Karpas-422 (cell line): Measurements from ENCODE around the gene LCN6. TPM values are rescaled to one million over a fixed set of nuclear protein-coding genes. Genes with fewer than 3 reads are reported as not detected.
"Not testable (repeated sequence)": the region's sequence is repeated elsewhere in the genome, so short reads cannot be mapped to it uniquely, and the experiment has no call there.

Experiments used
- DNase-seq: peaks from one replicate; pipeline ENCODE4 v3.0.0-alpha.2; 2015
- H2AFZ ChIP-seq: fragments of 200-600 bp; sonication (generic); 2 replicates; pipeline ENCODE4 v1.6.1; 2014; ENCODE audit warnings: antibody characterized with exemption, low read length, mixed read lengths
- H3K27ac ChIP-seq: fragments of 200-600 bp; sonication (generic); 2 replicates; pipeline ENCODE4 v1.5.1; 2014; ENCODE audit warnings: mild to moderate bottlenecking, low read length, moderate library complexity
- H3K27me3 ChIP-seq: fragments of 200-600 bp; sonication (generic); 2 replicates; pipeline ENCODE4 v1.6.1; 2014; ENCODE audit warnings: low read length, mixed read lengths
- H3K36me3 ChIP-seq: fragments of 200-600 bp; sonication (generic); 2 replicates; pipeline ENCODE4 v1.6.1; 2014; ENCODE audit warnings: low read length, mixed read lengths; ENCODE audit not compliant: insufficient read depth
- H3K4me1 ChIP-seq: fragments of 200-600 bp; sonication (generic); 2 replicates; pipeline ENCODE4 v1.6.1; 2014; ENCODE audit warnings: mild to moderate bottlenecking, low read length, mixed read lengths
- H3K4me2 ChIP-seq: fragments of 200-600 bp; sonication (generic); 2 replicates; pipeline ENCODE4 v1.6.1; 2014; ENCODE audit warnings: low read length, low read depth, mild to moderate bottlenecking; ENCODE audit not compliant: poor library complexity, severe bottlenecking
- H3K4me3 ChIP-seq: fragments of 200-600 bp; sonication (generic); 2 replicates; pipeline ENCODE4 v1.5.1; 2014; ENCODE audit warnings: mild to moderate bottlenecking, antibody characterized with exemption, low read length, mixed read lengths
- H3K79me2 ChIP-seq: fragments of 200-600 bp; sonication (generic); 2 replicates; pipeline ENCODE4 v1.6.1; 2014; ENCODE audit warnings: mild to moderate bottlenecking, low read length, mixed read lengths
- H3K9ac ChIP-seq: fragments of 200-600 bp; sonication (generic); 2 replicates; pipeline ENCODE4 v1.6.0; 2014; ENCODE audit warnings: low read length
- H3K9me2 ChIP-seq: fragments of 200-600 bp; sonication (generic), shearing (Covaris generic); replicated peaks from 2 replicates; pipeline ENCODE4 v1.6.0; 2014; ENCODE audit warnings: mild to moderate bottlenecking, low read length, moderate library complexity; ENCODE audit not compliant: insufficient read depth
- H3K9me3 ChIP-seq: fragments of 300-700, 200-600 bp; sonication (generic); 2 replicates; pipeline ENCODE4 v1.6.1; 2014; ENCODE audit warnings: low read length, mixed read lengths
- H4K20me1 ChIP-seq: fragments of 200-600 bp; sonication (generic); 2 replicates; pipeline ENCODE4 v1.6.1; 2014; ENCODE audit warnings: mild to moderate bottlenecking, antibody characterized with exemption, low read length, low read depth; ENCODE audit not compliant: insufficient read depth
- total RNA-seq: library from RNA; depleted of rRNA; stranded (reverse); fragments of >200 nt; shearing (Covaris generic); gene quantifications from 2 replicates; pipeline ENCODE4 v1.2.3, GENCODE V29; 2014; ENCODE audit warnings: low replicate concordance

Gene LCN6
- total RNA-seq, 1 experiment from 2014 or later: not detected

GRCh38 chr9:136759436-136760325 lies 11.4 kb upstream of the LCN6 start:
- no peak for DNase-seq
- Histone ChIP-seq H3K9me2 (no peaks in the 10 kb centered on the region), H3K36me3 (no peaks in the 10 kb centered on the region), H3K9ac (no peak overlapping the region), H4K20me1 (0 out of 2 replicates have a peak, but pooled peaks cover 4% of the 10 kb centered on the region), H3K4me1 (no peaks in the 10 kb centered on the region), H3K27me3 (no peaks in the 10 kb centered on the region), H3K79me2 (no peaks in the 10 kb centered on the region), H3K27ac (no peak overlapping the region), H2AFZ (no peak overlapping the region), H3K4me2 (no peak overlapping the region), H3K4me3 (no peak overlapping the region), H3K9me3 (no peaks in the 10 kb centered on the region)

GRCh38 chr9:136759001-136759400 lies 10.7 kb upstream of the LCN6 start:
- Histone ChIP-seq H3K79me2 (no peaks in the 10 kb centered on the region), H4K20me1 (0 out of 2 replicates have a peak, but pooled peaks cover 4% of the 10 kb centered on the region), H3K36me3 (no peaks in the 10 kb centered on the region), H3K27me3 (no peaks in the 10 kb centered on the region), H3K9me3 (no peaks in the 10 kb centered on the region), H3K4me2 (no peak overlapping the region), H3K9me2 (no peaks in the 10 kb centered on the region), H3K27ac (no peak overlapping the region), H3K9ac (no peak overlapping the region), H3K4me3 (no peak overlapping the region), H3K4me1 (no peaks in the 10 kb centered on the region), H2AFZ (no peak overlapping the region)
- DNase-seq: no peak

GRCh38 chr9:136757751-136758140 lies 9.4 kb upstream of the LCN6 start:
- Histone ChIP-seq H3K79me2 (no peaks in the 10 kb centered on the region), H3K27ac (no peak overlapping the region), H3K27me3 (no peaks in the 10 kb centered on the region), H3K4me3 (no peak overlapping the region), H3K9ac (no peak overlapping the region), H3K9me3 (no peaks in the 10 kb centered on the region; the same call in 1 of the 2 replicates), H4K20me1 (no peaks in the 10 kb centered on the region), H3K4me1 (no peaks in the 10 kb centered on the region), H3K36me3 (no peaks in the 10 kb centered on the region), H2AFZ (no peak overlapping the region), H3K4me2 (no peak overlapping the region), H3K9me2 (no peaks in the 10 kb centered on the region)
- no peak for DNase-seq

GRCh38 chr9:136757328-136757727 lies 9.0 kb upstream of the LCN6 start:
- H3K9me3 ChIP-seq: peaks cover under 1% of the 10 kb centered on the region; the same call in 1 of the 2 replicates
- no peaks in the 10 kb centered on the region for H3K36me3 ChIP-seq
- H3K4me3 ChIP-seq: no peak overlapping the region
- no peaks in the 10 kb centered on the region for H3K27me3 ChIP-seq
- H4K20me1 ChIP-seq: no peaks in the 10 kb centered on the region
- no peak overlapping the region for H3K9ac ChIP-seq
- H3K4me1 ChIP-seq: no peaks in the 10 kb centered on the region
- H2AFZ ChIP-seq: no peak overlapping the region
- no peak for DNase-seq
- H3K27ac ChIP-seq: no peak overlapping the region
- H3K4me2 ChIP-seq: no peak overlapping the region
- no peaks in the 10 kb centered on the region for H3K9me2 ChIP-seq
- no peaks in the 10 kb centered on the region for H3K79me2 ChIP-seq

GRCh38 chr9:136756836-136757235 lies 8.5 kb upstream of the LCN6 start:
- DNase-seq: no peak
- Histone ChIP-seq H3K4me1 (no peaks in the 10 kb centered on the region), H4K20me1 (no peaks in the 10 kb centered on the region), H3K36me3 (no peaks in the 10 kb centered on the region), H3K4me2 (no peak overlapping the region), H3K79me2 (no peaks in the 10 kb centered on the region), H3K27me3 (no peaks in the 10 kb centered on the region; the same call in 1 of the 2 replicates), H3K4me3 (no peak overlapping the region), H3K27ac (no peak overlapping the region), H3K9me3 (peaks cover 5% of the 10 kb centered on the region), H3K9ac (no peak overlapping the region), H2AFZ (no peak overlapping the region), H3K9me2 (no peaks in the 10 kb centered on the region)

- DNase-seq: no peak
- H3K79me2 ChIP-seq: no peaks in the 10 kb centered on the region
- H3K9me2 ChIP-seq: no peaks in the 10 kb centered on the region
- H3K4me1 ChIP-seq: no peaks in the 10 kb centered on the region
- no peak overlapping the region for H3K27ac ChIP-seq
- H2AFZ ChIP-seq: no peak overlapping the region
- H3K4me2 ChIP-seq: no peak overlapping the region
- no peaks in the 10 kb centered on the region for H4K20me1 ChIP-seq
- no peaks in the 10 kb centered on the region; the same call in 1 of the 2 replicates for H3K36me3 ChIP-seq
- H3K4me3 ChIP-seq: no peak overlapping the region
- H3K9me3 ChIP-seq: peaks cover 12% of the 10 kb centered on the region
- H3K27me3 ChIP-seq: peaks cover 3% of the 10 kb centered on the region; the same call in 1 of the 2 replicates
- no peak overlapping the region for H3K9ac ChIP-seq
Measured at GRCh38 chr9:136756134-136756438, 7.8 kb upstream of the LCN6 start.

GRCh38 chr9:136755302-136756133 lies 7.2 kb upstream of the LCN6 start:
- H3K4me3 ChIP-seq, H3K27me3 ChIP-seq, H3K36me3 ChIP-seq, H3K9ac ChIP-seq, H4K20me1 ChIP-seq, H3K4me2 ChIP-seq, H3K79me2 ChIP-seq, DNase-seq, H3K27ac ChIP-seq, H3K4me1 ChIP-seq, H3K9me2 ChIP-seq, H2AFZ ChIP-seq: not testable (repeated sequence)
- peaks cover 12% of the 10 kb centered on the region for H3K9me3 ChIP-seq

- no peaks in the 10 kb centered on the region for H3K4me1 ChIP-seq
- no peaks in the 10 kb centered on the region for H3K79me2 ChIP-seq
- H3K27ac ChIP-seq: no peak overlapping the region
- no peak overlapping the region for H3K4me2 ChIP-seq
- no peak overlapping the region for H3K4me3 ChIP-seq
- no peak for DNase-seq
- H3K9ac ChIP-seq: no peak overlapping the region
- no peak overlapping the region for H2AFZ ChIP-seq
- H3K9me2 ChIP-seq: no peaks in the 10 kb centered on the region
- peaks cover 12% of the 10 kb centered on the region for H3K9me3 ChIP-seq
- H3K36me3 ChIP-seq: no peaks in the 10 kb centered on the region; the same call in 1 of the 2 replicates
- H4K20me1 ChIP-seq: no peaks in the 10 kb centered on the region
- peaks cover 3% of the 10 kb centered on the region; the same call in 1 of the 2 replicates for H3K27me3 ChIP-seq
Measured at GRCh38 chr9:136754626-136755301, 6.4 kb upstream of the LCN6 start.
